Measurements from ENCODE around the gene NUB1. TPM values are rescaled to one million over a fixed set of nuclear protein-coding genes. Genes with fewer than 3 reads are reported as not detected.

NUB1 gene
- total RNA-seq, 1 donor from 2014 or later = 41.5 TPM

GRCh38 chr7:151395036-151395367, 53.4 kb downstream of the NUB1 start:
- H3K9me3 Mint-ChIP-seq (ENCODE audit: unreplicated experiment) = no peaks in the 10 kb centered on the region
- H3K4me1 Mint-ChIP-seq (ENCODE audit: unreplicated experiment) = peaks cover 5% of the 10 kb centered on the region
- peaks cover 36% of the 10 kb centered on the region for H3K36me3 Mint-ChIP-seq (ENCODE audit: low read depth, unreplicated experiment)
- no peak for TF ChIP-seq CTCF (IDR thresholded peaks at IDR 0.05; ENCODE audit: unreplicated experiment)
- DNase-seq (ENCODE audit: low spot score) = no peak
- H3K27ac Mint-ChIP-seq (ENCODE audit: unreplicated experiment) = peak overlapping the region; percentile 48
- H3K4me3 Mint-ChIP-seq (ENCODE audit: unreplicated experiment) = peak overlapping the region; percentile 65
- peaks cover 14% of the 10 kb centered on the region for H3K27me3 Mint-ChIP-seq (ENCODE audit: unreplicated experiment)

- H3K4me3 Mint-ChIP-seq (ENCODE audit: unreplicated experiment) = no peak overlapping the region
- H3K36me3 Mint-ChIP-seq (ENCODE audit: low read depth, unreplicated experiment) = peaks cover 33% of the 10 kb centered on the region
- no peaks in the 10 kb centered on the region for H3K9me3 Mint-ChIP-seq (ENCODE audit: unreplicated experiment)
- TF ChIP-seq CTCF (IDR thresholded peaks at IDR 0.05; ENCODE audit: unreplicated experiment) = no peak
- H3K4me1 Mint-ChIP-seq (ENCODE audit: unreplicated experiment) = peaks cover 10% of the 10 kb centered on the region
- no peak overlapping the region for H3K27ac Mint-ChIP-seq (ENCODE audit: unreplicated experiment)
- H3K27me3 Mint-ChIP-seq (ENCODE audit: unreplicated experiment) = peaks cover 17% of the 10 kb centered on the region
- DNase-seq (ENCODE audit: low spot score) = no peak
Measured at GRCh38 chr7:151396328-151396970, 54.8 kb downstream of the NUB1 start.

- H3K4me3 Mint-ChIP-seq (ENCODE audit: unreplicated experiment) = no peak overlapping the region
- TF ChIP-seq CTCF (IDR thresholded peaks at IDR 0.05; ENCODE audit: unreplicated experiment) = no peak
- no peaks in the 10 kb centered on the region for H3K9me3 Mint-ChIP-seq (ENCODE audit: unreplicated experiment)
- H3K27me3 Mint-ChIP-seq (ENCODE audit: unreplicated experiment) = peaks cover 19% of the 10 kb centered on the region
- no peak for DNase-seq (ENCODE audit: low spot score)
- H3K27ac Mint-ChIP-seq (ENCODE audit: unreplicated experiment) = no peak overlapping the region
- H3K4me1 Mint-ChIP-seq (ENCODE audit: unreplicated experiment) = peaks cover 12% of the 10 kb centered on the region
- H3K36me3 Mint-ChIP-seq (ENCODE audit: low read depth, unreplicated experiment) = peaks cover 35% of the 10 kb centered on the region
Measured at GRCh38 chr7:151397026-151397425, 55.4 kb downstream of the NUB1 start.

- DNase-seq (ENCODE audit: low spot score) = no peak
- H3K9me3 Mint-ChIP-seq (ENCODE audit: unreplicated experiment) = no peaks in the 10 kb centered on the region
- peak overlapping the region; percentile 5 for H3K27ac Mint-ChIP-seq (ENCODE audit: unreplicated experiment)
Measured at GRCh38 chr7:151398446-151399304, 57.1 kb downstream of the NUB1 start.

More at GRCh38 chr7:151398446-151399304, 57.1 kb downstream of the NUB1 start:
- no peak for TF ChIP-seq CTCF (IDR thresholded peaks at IDR 0.05; ENCODE audit: unreplicated experiment)
- Mint-ChIP-seq H3K27me3 (ENCODE audit: unreplicated experiment) (peaks cover 18% of the 10 kb centered on the region), H3K36me3 (ENCODE audit: low read depth, unreplicated experiment) (peaks cover 34% of the 10 kb centered on the region), H3K4me3 (ENCODE audit: unreplicated experiment) (peak overlapping the region; percentile 77), H3K4me1 (ENCODE audit: unreplicated experiment) (peaks cover 23% of the 10 kb centered on the region)

Measured in endothelial cell (in vitro differentiated cells).